Liver (tissue), 3 donors: ENCODE measurements around the gene GRIK1.

Experiments
- EGR1 ChIP-seq, 2 donors: IDR thresholded peaks; 2 replicates each; pipeline ENCODE4 v1.6.1; 2016 to 2018; ENCODE audit warnings: antibody characterized with exemption in 2 of 2, low read depth in 2 of 2
- FOXA1 ChIP-seq: IDR thresholded peaks from 2 replicates; pipeline ENCODE4 v1.6.1; 2016; ENCODE audit warnings: antibody characterized with exemption
- HNF4A ChIP-seq, 2 donors: conservative IDR thresholded peaks; 2 replicates each; pipeline ENCODE4 v1.6.1; 2016; ENCODE audit warnings: antibody characterized with exemption in 2 of 2, mild to moderate bottlenecking in 2 of 2
- HNF4G ChIP-seq: IDR thresholded peaks from 2 replicates; pipeline ENCODE4 v1.6.1; 2016; ENCODE audit warnings: antibody characterized with exemption
- TAF1 ChIP-seq: conservative IDR thresholded peaks from 2 replicates; pipeline ENCODE4 v1.6.1; 2016; ENCODE audit warnings: antibody characterized with exemption, mild to moderate bottlenecking
- YY1 ChIP-seq: IDR thresholded peaks from 2 replicates; pipeline ENCODE4 v1.6.1; 2016; ENCODE audit warnings: antibody characterized with exemption, mild to moderate bottlenecking
- TF ChIP-seq, protein P1 (sequence below): fragments of 150-350 bp; IDR thresholded peaks from 2 replicates; pipeline ENCODE4 v1.5.1; 2017; ENCODE audit warnings: improper control_type of control experiment, low read depth, low read length; ENCODE audit not compliant: missing input control
- TF ChIP-seq, protein P2 (sequence below): IDR thresholded peaks from 2 replicates; pipeline ENCODE4 v1.6.1; 2016; ENCODE audit warnings: antibody characterized with exemption
- TF ChIP-seq, protein P3 (sequence below): IDR thresholded peaks from 2 replicates; pipeline ENCODE4 v1.6.1; 2016; ENCODE audit warnings: antibody characterized with exemption
- donor health status: healthy.
- donor health status: healthy.

DNA sequence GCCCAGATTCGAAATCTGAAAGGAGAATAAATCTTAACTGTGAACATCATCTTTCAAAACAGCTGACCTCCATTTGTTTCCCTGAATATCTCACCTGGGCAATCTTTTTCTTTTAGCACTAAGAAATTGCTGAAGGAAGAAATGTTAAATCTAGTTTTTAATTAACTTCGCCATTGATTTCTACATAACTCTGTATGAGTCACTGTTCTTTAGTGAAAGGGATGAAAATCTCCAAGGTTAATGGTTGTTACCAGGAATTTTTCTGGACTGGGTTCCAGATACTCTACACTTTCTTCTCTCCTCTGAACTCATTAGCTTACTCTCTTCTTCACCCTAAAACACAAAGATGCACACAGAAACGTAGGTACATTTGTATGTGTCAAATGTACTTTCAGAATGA is 405.3 kb downstream of the GRIK1 start:
- TF ChIP-seq, protein P1, sequence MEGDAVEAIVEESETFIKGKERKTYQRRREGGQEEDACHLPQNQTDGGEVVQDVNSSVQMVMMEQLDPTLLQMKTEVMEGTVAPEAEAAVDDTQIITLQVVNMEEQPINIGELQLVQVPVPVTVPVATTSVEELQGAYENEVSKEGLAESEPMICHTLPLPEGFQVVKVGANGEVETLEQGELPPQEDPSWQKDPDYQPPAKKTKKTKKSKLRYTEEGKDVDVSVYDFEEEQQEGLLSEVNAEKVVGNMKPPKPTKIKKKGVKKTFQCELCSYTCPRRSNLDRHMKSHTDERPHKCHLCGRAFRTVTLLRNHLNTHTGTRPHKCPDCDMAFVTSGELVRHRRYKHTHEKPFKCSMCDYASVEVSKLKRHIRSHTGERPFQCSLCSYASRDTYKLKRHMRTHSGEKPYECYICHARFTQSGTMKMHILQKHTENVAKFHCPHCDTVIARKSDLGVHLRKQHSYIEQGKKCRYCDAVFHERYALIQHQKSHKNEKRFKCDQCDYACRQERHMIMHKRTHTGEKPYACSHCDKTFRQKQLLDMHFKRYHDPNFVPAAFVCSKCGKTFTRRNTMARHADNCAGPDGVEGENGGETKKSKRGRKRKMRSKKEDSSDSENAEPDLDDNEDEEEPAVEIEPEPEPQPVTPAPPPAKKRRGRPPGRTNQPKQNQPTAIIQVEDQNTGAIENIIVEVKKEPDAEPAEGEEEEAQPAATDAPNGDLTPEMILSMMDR, result no peak
- TF ChIP-seq HNF4A (conservative IDR thresholded peaks at IDR 0.05), result no peak
- no peak for TF ChIP-seq TAF1
- TF ChIP-seq HNF4G, result no peak
- TF ChIP-seq, protein P2, sequence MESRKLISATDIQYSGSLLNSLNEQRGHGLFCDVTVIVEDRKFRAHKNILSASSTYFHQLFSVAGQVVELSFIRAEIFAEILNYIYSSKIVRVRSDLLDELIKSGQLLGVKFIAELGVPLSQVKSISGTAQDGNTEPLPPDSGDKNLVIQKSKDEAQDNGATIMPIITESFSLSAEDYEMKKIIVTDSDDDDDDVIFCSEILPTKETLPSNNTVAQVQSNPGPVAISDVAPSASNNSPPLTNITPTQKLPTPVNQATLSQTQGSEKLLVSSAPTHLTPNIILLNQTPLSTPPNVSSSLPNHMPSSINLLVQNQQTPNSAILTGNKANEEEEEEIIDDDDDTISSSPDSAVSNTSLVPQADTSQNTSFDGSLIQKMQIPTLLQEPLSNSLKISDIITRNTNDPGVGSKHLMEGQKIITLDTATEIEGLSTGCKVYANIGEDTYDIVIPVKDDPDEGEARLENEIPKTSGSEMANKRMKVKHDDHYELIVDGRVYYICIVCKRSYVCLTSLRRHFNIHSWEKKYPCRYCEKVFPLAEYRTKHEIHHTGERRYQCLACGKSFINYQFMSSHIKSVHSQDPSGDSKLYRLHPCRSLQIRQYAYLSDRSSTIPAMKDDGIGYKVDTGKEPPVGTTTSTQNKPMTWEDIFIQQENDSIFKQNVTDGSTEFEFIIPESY, result no peak
- no peak for TF ChIP-seq FOXA1
- TF ChIP-seq, protein P3, sequence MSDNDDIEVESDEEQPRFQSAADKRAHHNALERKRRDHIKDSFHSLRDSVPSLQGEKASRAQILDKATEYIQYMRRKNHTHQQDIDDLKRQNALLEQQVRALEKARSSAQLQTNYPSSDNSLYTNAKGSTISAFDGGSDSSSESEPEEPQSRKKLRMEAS, result no peak
- no peak for TF ChIP-seq YY1
- TF ChIP-seq EGR1 (IDR thresholded peaks at IDR 0.05; ENCODE audit: low read depth in 2 of 2), result no peak
